H1 (cell line): ENCODE measurements around the gene MAD2L2. TPM values are rescaled to one million over a fixed set of nuclear protein-coding genes. Genes with fewer than 3 reads are reported as not detected.
A peak's percentile ranks its signal among the peaks of the same experiment; 100 is the strongest.

ENCODE experiments used
- CTCF ChIA-PET: fragments of 300-600 bp; sonication (Branson Sonifier 250); formaldehyde crosslinking; loops from one replicate; lab custom pipeline; 2021; ENCODE audit not compliant: partially characterized antibody; lab: Charles Lee
- POLR2A ChIA-PET: fragments of 300-600 bp; sonication (Branson Sonifier 250); formaldehyde crosslinking; loops from one replicate; lab custom pipeline; 2021; ENCODE audit warnings: inconsistent platforms; ENCODE audit not compliant: partially characterized antibody; lab: Charles Lee
- DNase-seq, 2 experiments: peaks; one replicate each; pipeline versions ENCODE4 v3.0.0 to v3.0.0-alpha.2; 2010 to 2022; ENCODE audit warnings: low spot score in 2 of 2, low read depth in 1 of 2, mixed read lengths in 1 of 2
- FAIRE-seq: peaks from 2 replicates; lab custom pipeline; 2011; peaks lifted over from hg19 to GRCh38; lab: Jason Lieb, UNC
- H2AFZ ChIP-seq: 2 replicates; pipeline ENCODE4 v1.8.1; 2012; ENCODE audit warnings: low read length, inconsistent platforms
- H2AK5ac ChIP-seq: 2 replicates; pipeline ENCODE4 v1.6.1; 2013; ENCODE audit warnings: low read depth, low read length
- H2BK120ac ChIP-seq: replicated peaks from 2 replicates; pipeline ENCODE3; 2013; ENCODE audit warnings: low read depth, low read length, inconsistent platforms
- H2BK12ac ChIP-seq: 2 replicates; pipeline ENCODE4 v1.6.1; 2013; ENCODE audit warnings: low read depth, low read length
- H2BK15ac ChIP-seq: 2 replicates; pipeline ENCODE4 v1.6.1; 2013; ENCODE audit warnings: low read length
- H2BK20ac ChIP-seq: 2 replicates; pipeline ENCODE4 v1.6.1; 2013; ENCODE audit warnings: low read length
- H2BK5ac ChIP-seq: 2 replicates; pipeline ENCODE4 v1.6.1; 2013; ENCODE audit warnings: low read depth, low read length
- H3K14ac ChIP-seq: 2 replicates; pipeline ENCODE4 v1.6.1; 2013; ENCODE audit warnings: inconsistent platforms; ENCODE audit not compliant: insufficient read length
- H3K18ac ChIP-seq: 2 replicates; pipeline ENCODE4 v1.6.1; 2013; ENCODE audit warnings: low read length; ENCODE audit errors: extremely low read depth
- H3K23ac ChIP-seq: 2 replicates; pipeline ENCODE4 v1.6.1; 2013; ENCODE audit warnings: inconsistent platforms; ENCODE audit not compliant: insufficient read length
- H3K23me2 ChIP-seq: 2 replicates; pipeline ENCODE4 v1.6.1; 2013; ENCODE audit warnings: low read depth, low read length
- H3K27ac ChIP-seq: 2 replicates; pipeline ENCODE4 v1.6.1; 2011; ENCODE audit warnings: low read depth, low read length, inconsistent platforms
- H3K27me3 ChIP-seq, 4 experiments: replicated peaks in 1 of 4; 1 replicate in 1 of 4; 2 replicates in 3 of 4; pipeline versions ENCODE4 v1.6.1 to v1.8.1; 2011 to 2013; ENCODE audit warnings: low read length in 3 of 4, mild to moderate bottlenecking in 3 of 4, inconsistent platforms in 2 of 4, mixed read lengths in 2 of 4, moderate library complexity in 1 of 4; ENCODE audit not compliant: control insufficient read depth in 3 of 4, insufficient read depth in 3 of 4; ENCODE audit errors: extremely low read depth in 1 of 4
- H3K36me3 ChIP-seq, 4 experiments: 2 replicates each; pipeline versions ENCODE4 v1.6.1 to v1.8.1; 2011 to 2013; ENCODE audit warnings: mild to moderate bottlenecking in 4 of 4, low read length in 3 of 4, moderate library complexity in 2 of 4, control low read depth in 1 of 4, inconsistent platforms in 1 of 4; ENCODE audit not compliant: insufficient read depth in 4 of 4, control insufficient read depth in 2 of 4
- H3K4ac ChIP-seq: replicated peaks from 2 replicates; pipeline ENCODE3; 2013; ENCODE audit warnings: low read length, low read depth, mixed read lengths, inconsistent platforms; ENCODE audit not compliant: insufficient read length
- H3K4me1 ChIP-seq, 4 experiments: replicated peaks in 1 of 4; 1 replicate in 1 of 4; 2 replicates in 3 of 4; pipeline versions ENCODE4 v1.6.1 to v1.8.1; 2011 to 2013; ENCODE audit warnings: low read length in 3 of 4, inconsistent platforms in 2 of 4, mixed read lengths in 1 of 4; ENCODE audit not compliant: insufficient read depth in 4 of 4, control insufficient read depth in 3 of 4
- H3K4me2 ChIP-seq, 2 experiments: 2 replicates each; pipeline versions ENCODE4 v1.6.1 to v1.8.1; 2011 to 2013; ENCODE audit warnings: low read depth in 2 of 2, low read length in 2 of 2, control low read depth in 1 of 2, inconsistent platforms in 1 of 2, mild to moderate bottlenecking in 1 of 2; ENCODE audit not compliant: insufficient read depth in 1 of 2
- H3K4me3 ChIP-seq, 4 experiments: fragments of 200-600, 300-600 bp in 1 of 4; sonication (generic), shearing (Covaris generic), sonication (Bioruptor Twin) in 1 of 4; 2 replicates each; pipeline versions ENCODE4 v1.5.1 to v1.8.1; 2011 to 2016; ENCODE audit warnings: low read length in 4 of 4, low read depth in 3 of 4, control low read depth in 2 of 4, inconsistent platforms in 2 of 4, mild to moderate bottlenecking in 2 of 4, mixed read lengths in 1 of 4, moderate library complexity in 1 of 4; ENCODE audit not compliant: insufficient read depth in 2 of 4; ENCODE audit errors: extremely low read depth in 1 of 4
- H3K56ac ChIP-seq: replicated peaks from 2 replicates; pipeline ENCODE3; 2013; ENCODE audit warnings: low read depth, mild to moderate bottlenecking, mixed read lengths, low read length, inconsistent platforms; ENCODE audit not compliant: insufficient read length
- H3K79me1 ChIP-seq: 2 replicates; pipeline ENCODE4 v1.6.1; 2013; ENCODE audit warnings: low read depth, low read length, control low read depth
- H3K79me2 ChIP-seq, 2 experiments: 2 replicates each; pipeline versions ENCODE4 v1.6.1 to v1.8.1; 2012 to 2013; ENCODE audit warnings: low read length in 2 of 2, mild to moderate bottlenecking in 2 of 2, inconsistent platforms in 1 of 2; ENCODE audit not compliant: insufficient read depth in 2 of 2, control insufficient read depth in 1 of 2
- H3K9ac ChIP-seq, 4 experiments: replicated peaks in 1 of 4; 1 replicate in 1 of 4; 2 replicates in 3 of 4; pipeline versions ENCODE4 v1.6.1 to v1.8.1; 2011 to 2013; ENCODE audit warnings: low read depth in 3 of 4, low read length in 3 of 4, control low read depth in 2 of 4, mild to moderate bottlenecking in 2 of 4, moderate library complexity in 2 of 4, inconsistent platforms in 1 of 4; ENCODE audit errors: extremely low read depth in 1 of 4
- H3K9me3 ChIP-seq, 2 experiments: 2 replicates each; pipeline versions ENCODE4 v1.6.1 to v1.8.1; 2012 to 2013; ENCODE audit warnings: mild to moderate bottlenecking in 2 of 2, moderate library complexity in 2 of 2, control low read depth in 1 of 2, inconsistent platforms in 1 of 2, low read depth in 1 of 2, low read length in 1 of 2, mixed read lengths in 1 of 2; ENCODE audit not compliant: insufficient read depth in 2 of 2
- H4K20me1 ChIP-seq, 2 experiments: replicated peaks in 1 of 2; 2 replicates each; pipeline versions ENCODE3 to v1.8.1; 2011 to 2013; ENCODE audit warnings: inconsistent platforms in 2 of 2, low read length in 2 of 2, mild to moderate bottlenecking in 1 of 2; ENCODE audit not compliant: insufficient read depth in 2 of 2, control insufficient read depth in 1 of 2
- H4K5ac ChIP-seq: 2 replicates; pipeline ENCODE4 v1.6.1; 2013; ENCODE audit warnings: low read length, low read depth, mixed read lengths, inconsistent platforms; ENCODE audit not compliant: insufficient read length
- H4K8ac ChIP-seq: 2 replicates; pipeline ENCODE4 v1.8.0; 2013; ENCODE audit warnings: mild to moderate bottlenecking, moderate library complexity, low read length, inconsistent platforms; ENCODE audit not compliant: insufficient read depth; ENCODE audit errors: extremely low read depth
- H4K91ac ChIP-seq: replicated peaks from 2 replicates; pipeline ENCODE3; 2013; ENCODE audit warnings: low read length, mixed read lengths, inconsistent platforms; ENCODE audit not compliant: insufficient read length
- JUND ChIP-seq: IDR thresholded peaks from 2 replicates; pipeline ENCODE4 v1.6.1; 2011; ENCODE audit warnings: mild to moderate bottlenecking, improper control_type of control experiment, low read length
- MAFK ChIP-seq: IDR thresholded peaks from 2 replicates; pipeline ENCODE4 v1.6.1; 2012; ENCODE audit warnings: low read depth, mild to moderate bottlenecking, improper control_type of control experiment, low read length
- NRF1 ChIP-seq: IDR thresholded peaks from 2 replicates; pipeline ENCODE4 v1.6.1; 2011; ENCODE audit warnings: mild to moderate bottlenecking, low read depth, low read length, improper control_type of control experiment
- RAD21 ChIP-seq, 2 experiments: IDR thresholded peaks in 1 of 2; conservative IDR thresholded peaks in 1 of 2; 2 replicates each; pipeline ENCODE4 v1.6.1; 2011; ENCODE audit warnings: low read depth in 2 of 2, low read length in 2 of 2, improper control_type of control experiment in 1 of 2, inconsistent platforms in 1 of 2, mild to moderate bottlenecking in 1 of 2, moderate library complexity in 1 of 2
- SIN3A ChIP-seq, 2 experiments: IDR thresholded peaks in 1 of 2; conservative IDR thresholded peaks in 1 of 2; 2 replicates each; pipeline ENCODE4 v1.6.1; 2011 to 2012; ENCODE audit warnings: low read length in 2 of 2, improper control_type of control experiment in 1 of 2, low read depth in 1 of 2, mild to moderate bottlenecking in 1 of 2
- SP4 ChIP-seq: IDR thresholded peaks from 2 replicates; pipeline ENCODE4 v1.6.1; 2012; ENCODE audit warnings: low read length, inconsistent platforms
- TAF7 ChIP-seq: optimal IDR thresholded peaks from 2 replicates; pipeline ENCODE3; 2011; ENCODE audit warnings: low read depth, mild to moderate bottlenecking, inconsistent platforms, low read length, moderate library complexity, borderline replicate concordance
- USF2 ChIP-seq: IDR thresholded peaks from 2 replicates; pipeline ENCODE4 v1.6.1; 2011; ENCODE audit warnings: low read length, improper control_type of control experiment
- WGBS, 2 experiments: shearing (Covaris generic) in 1 of 2; methylation state at CpG; one replicate each; pipeline versions ENCODE4 v1.1.6 to v1.1.7; 2013 to 2015; ENCODE audit warnings: low lambda C conversion rate in 2 of 2, mixed read lengths in 2 of 2, inconsistent platforms in 1 of 2, low coverage in 1 of 2, missing lambda C conversion rate in 1 of 2; ENCODE audit not compliant: insufficient replicate concordance in 2 of 2, insufficient coverage in 1 of 2, insufficient read length in 1 of 2; ENCODE audit errors: extremely low coverage in 1 of 2, missing lambda C conversion rate in 1 of 2; 5-methylcytosine and 5-hydroxymethylcytosine counted together
- polyA plus RNA-seq, 7 experiments: library from polyadenylated mRNA; depleted of rRNA in 3 of 7; stranded (reverse) in 5 of 7; unstranded in 2 of 7; fragments of >200 nt in 5 of 7; fragments of 200-250 nt in 2 of 7; gene quantifications; 1 replicate in 5 of 7; 2 replicates in 1 of 7; 4 replicates in 1 of 7; pipeline versions ENCODE4 v1.2.1 to v1.2.3, GENCODE V29; 2011 to 2013; ENCODE audit warnings: missing spikeins in 2 of 7, mixed read lengths in 2 of 7
- total RNA-seq: library from RNA; stranded (reverse); fragmentation: NEBNext Ultra II Directional; extraction: Animal tissue kit (Norgen Biotek cat#: 25700); gene quantifications from 2 replicates; pipeline ENCODE4 v1.2.1, GENCODE V29; 2021

Gene MAD2L2
- total and polyA plus RNA-seq, 2 of the 8 experiments (the other 6 are each of a cell fraction or from before 2014, with no cell fraction given), result 310 to 469 TPM

- no peak overlapping the region for H2AFZ ChIP-seq
- H3K4me1 ChIP-seq, result peaks cover 11 to 37% (median 27%) of the 10 kb centered on the region in 4 experiments
- peaks cover 0 to 5% (median 0%) of the 10 kb centered on the region in 4 experiments; a peak in 1 of 8 replicates for H3K36me3 ChIP-seq
- peak overlapping the region; percentile 98 for H4K5ac ChIP-seq
- FAIRE-seq, result no peak
- DNase-seq, result peak in 1 of 2 experiments; percentile 70
- peak overlapping the region; percentile 90; the same call in 1 of the 2 replicates for H2AK5ac ChIP-seq
- ChIA-PET POLR2A (interaction anchor here (0.8 to 32.0 kb wide), 14 partner anchors 8 to 218 kb away, joined by 3 to 1025 read pairs (median 4); partner anchors contain the start of genes AGTRAP, FBXO6 and MAD2L2), CTCF (interaction anchor here (0.6 to 21.6 kb wide), 7 partner anchors 8 to 31 kb away, joined by 3 to 266 read pairs (median 6); no protein-coding TSS in a partner anchor)
- H4K91ac ChIP-seq, result peak overlapping the region; percentile 94
- peaks cover 0 to 2% (median 0%) of the 10 kb centered on the region in 4 experiments; a peak in 2 of 7 replicates for H3K27me3 ChIP-seq
- H3K79me1 ChIP-seq, result peaks cover 25% of the 10 kb centered on the region
- WGBS, 2 experiments, result 1% methylated on average over 55 of the region's 64 CpGs; no CpG with 5 or more reads in 1 of the 2 experiments
- peak overlapping the region; percentile 91 for H3K18ac ChIP-seq
- peaks cover 0 to 7% of the 10 kb centered on the region in 2 experiments for H4K20me1 ChIP-seq
- peak overlapping the region; percentile 98 for H3K4ac ChIP-seq
- no peak overlapping the region for H3K14ac ChIP-seq
- H3K4me2 ChIP-seq, result peak overlapping the region; percentile 71 to 80
- peak overlapping the region; percentile 56 to 85 (median 76) for H3K9ac ChIP-seq
- no peaks in the 10 kb centered on the region for H3K9me3 ChIP-seq
- peak overlapping the region; percentile 75 to 99 (median 82) for H3K4me3 ChIP-seq
- H3K79me2 ChIP-seq, result peaks cover 15 to 65% of the 10 kb centered on the region in 2 experiments
- peak overlapping the region; percentile 99; the same call in 1 of the 2 replicates for H2BK15ac ChIP-seq
- H2BK20ac ChIP-seq, result no peak overlapping the region
- H2BK5ac ChIP-seq, result peak overlapping the region; percentile 95; the same call in 1 of the 2 replicates
- H3K23me2 ChIP-seq, result peaks cover 23% of the 10 kb centered on the region
- H3K56ac ChIP-seq, result peak overlapping the region; percentile 90
- H2BK12ac ChIP-seq, result peak overlapping the region; percentile 87
- no peak overlapping the region for H3K23ac ChIP-seq
- peak overlapping the region; percentile 99 for H4K8ac ChIP-seq
- peak overlapping the region; percentile 83; the same call in 1 of the 2 replicates for H3K27ac ChIP-seq
- H2BK120ac ChIP-seq, result peak overlapping the region; percentile 94
- TF ChIP-seq JUND, result no peak
- no peak for TF ChIP-seq MAFK
- TF ChIP-seq RAD21 (IDR thresholded peaks at IDR 0.05 in 1 of 2, conservative IDR thresholded peaks at IDR 0.05 in 1 of 2; ENCODE audit: low read depth in 2 of 2, low read length in 2 of 2), result no peak
- no peak for TF ChIP-seq USF2
- no peak for TF ChIP-seq NRF1
- TF ChIP-seq TAF7, result no peak
- TF ChIP-seq SP4, result 0 out of 2 replicates have a peak, but pooled peaks have one; percentile 34
- TF ChIP-seq SIN3A (conservative IDR thresholded peaks at IDR 0.05 in 1 of 2, IDR thresholded peaks at IDR 0.05 in 1 of 2; ENCODE audit: low read depth in 1 of 2, low read length in 2 of 2), result peak in 1 of 2 experiments; percentile 24; a peak in 1 of 4 replicates
Measured at GRCh38 chr1:11691928-11692711, 11.2 kb upstream of the MAD2L2 start.
